ENCODE data around the gene FKBP5. TPM values are rescaled to one million over a fixed set of nuclear protein-coding genes. Genes with fewer than 3 reads are reported as not detected.

Gene FKBP5
- total RNA-seq, 1 experiment from 2014 or later = 33.9 TPM

GRCh38 chr6:35582315-35582714, 106.4 kb downstream of the FKBP5 start:
- DNase-seq = no peak
- Histone ChIP-seq H3K23me2 (ENCODE audit: insufficient read length, low read depth, low read length, poor library complexity, severe bottlenecking) (no peaks in the 10 kb centered on the region), H2BK20ac (ENCODE audit: low read depth, low read length, poor library complexity, severe bottlenecking) (no peak overlapping the region), H3K14ac (ENCODE audit: insufficient read depth, low read length) (no peak overlapping the region; the same call in 1 of the 2 replicates), H2BK5ac (ENCODE audit: insufficient read length, low read length) (no peak overlapping the region), H3K27ac (ENCODE audit: insufficient read length, low read depth, low read length) (no peak overlapping the region), H3T11ph (ENCODE audit: low read length) (no peak overlapping the region), H3K79me2 (ENCODE audit: insufficient read depth, low read length) (no peaks in the 10 kb centered on the region), H3K27me3 (ENCODE audit: insufficient read depth, low read length) (no peaks in the 10 kb centered on the region), H4K5ac (ENCODE audit: insufficient read length, low read depth, low read length) (no peak overlapping the region), H2BK120ac (ENCODE audit: low read depth, low read length, poor library complexity, severe bottlenecking) (no peak overlapping the region), H4K8ac (replicated peaks; ENCODE audit: insufficient read length, low read depth, low read length) (no peak overlapping the region), H3K23ac (ENCODE audit: insufficient read length, low read depth, low read length) (no peak overlapping the region), H3K4me2 (ENCODE audit: insufficient read depth, insufficient read length, low read length) (no peak overlapping the region), H3K4ac (ENCODE audit: low read depth, low read length) (no peak overlapping the region), H2AFZ (ENCODE audit: low read length) (no peak overlapping the region), H2AK5ac (ENCODE audit: insufficient read length, low read length) (no peak overlapping the region), H3K9me3 (ENCODE audit: control insufficient read depth, low read depth, low read length) (no peaks in the 10 kb centered on the region), H3K9ac (ENCODE audit: extremely low read depth, insufficient read length, low read length) (no peak overlapping the region), H3K79me1 (ENCODE audit: insufficient read depth, low read depth, low read length, poor library complexity, severe bottlenecking) (no peaks in the 10 kb centered on the region), H2BK12ac (ENCODE audit: insufficient read length, low read depth, low read length) (no peak overlapping the region), H3K18ac (ENCODE audit: insufficient read length, low read depth, low read length) (no peak overlapping the region), H4K91ac (ENCODE audit: insufficient read length, low read depth, low read length) (no peak overlapping the region), H3K4me1 (ENCODE audit: insufficient read depth, low read length) (no peaks in the 10 kb centered on the region), H4K20me1 (ENCODE audit: control insufficient read depth, insufficient read depth, insufficient read length) (no peaks in the 10 kb centered on the region), H2BK15ac (ENCODE audit: low read depth, low read length) (no peak overlapping the region), H3K56ac (ENCODE audit: insufficient read length, low read depth, low read length) (no peak overlapping the region)
- Mint-ChIP-seq H3K27me3 (ENCODE audit: low read depth) (no peaks in the 10 kb centered on the region), H3K4me1 (peaks cover 5 to 9% of the 10 kb centered on the region in 2 experiments; a peak in 2 of 4 replicates), H3K36me3 (ENCODE audit: insufficient read depth in 1 of 3, low read depth in 3 of 3) (peaks cover 1 to 18% (median 16%) of the 10 kb centered on the region in 3 experiments; a peak in 4 of 7 replicates), H3K27ac (no peak overlapping the region), H3K4me3 (no peak overlapping the region), H3K9me3 (no peaks in the 10 kb centered on the region)
- no CpG with 5 or more reads among the region's 2 CpGs for WGBS (ENCODE audit: extremely low coverage, insufficient read length, low lambda C conversion rate)
- TF ChIP-seq, protein P1, sequence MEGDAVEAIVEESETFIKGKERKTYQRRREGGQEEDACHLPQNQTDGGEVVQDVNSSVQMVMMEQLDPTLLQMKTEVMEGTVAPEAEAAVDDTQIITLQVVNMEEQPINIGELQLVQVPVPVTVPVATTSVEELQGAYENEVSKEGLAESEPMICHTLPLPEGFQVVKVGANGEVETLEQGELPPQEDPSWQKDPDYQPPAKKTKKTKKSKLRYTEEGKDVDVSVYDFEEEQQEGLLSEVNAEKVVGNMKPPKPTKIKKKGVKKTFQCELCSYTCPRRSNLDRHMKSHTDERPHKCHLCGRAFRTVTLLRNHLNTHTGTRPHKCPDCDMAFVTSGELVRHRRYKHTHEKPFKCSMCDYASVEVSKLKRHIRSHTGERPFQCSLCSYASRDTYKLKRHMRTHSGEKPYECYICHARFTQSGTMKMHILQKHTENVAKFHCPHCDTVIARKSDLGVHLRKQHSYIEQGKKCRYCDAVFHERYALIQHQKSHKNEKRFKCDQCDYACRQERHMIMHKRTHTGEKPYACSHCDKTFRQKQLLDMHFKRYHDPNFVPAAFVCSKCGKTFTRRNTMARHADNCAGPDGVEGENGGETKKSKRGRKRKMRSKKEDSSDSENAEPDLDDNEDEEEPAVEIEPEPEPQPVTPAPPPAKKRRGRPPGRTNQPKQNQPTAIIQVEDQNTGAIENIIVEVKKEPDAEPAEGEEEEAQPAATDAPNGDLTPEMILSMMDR (conservative IDR thresholded peaks at IDR 0.05) = no peak
